Hepatocyte (in vitro differentiated cells): ENCODE results near the gene C5AR1.

Source experiments
- CTCF ChIP-seq: fragments of 200-600 bp; sonication (generic); IDR thresholded peaks from 2 replicates; pipeline ENCODE4 v1.5.1; 2016; ENCODE audit warnings: antibody characterized with exemption, mild to moderate bottlenecking; ENCODE audit not compliant: poor library complexity
- EZH2 ChIP-seq: fragments of 200-600 bp; sonication (generic); IDR thresholded peaks from 2 replicates; pipeline ENCODE4 v1.6.1; 2016; ENCODE audit warnings: antibody characterized with exemption, mild to moderate bottlenecking, borderline replicate concordance

GRCh38 chr19:47309608-47310007, at the start of gene C5AR1:
- TF ChIP-seq CTCF (no peak), EZH2 (no peak)
